Forelimb muscle (tissue), 1 donor: ENCODE measurements around the gene SNAPIN. TPM values are rescaled to one million over a fixed set of nuclear protein-coding genes. Genes with fewer than 3 reads are reported as not detected.
"Not testable (repeated sequence)": the region's sequence is repeated elsewhere in the genome, so short reads cannot be mapped to it uniquely, and the experiment has no call there.

Source experiments
- DNase-seq: peaks from one replicate; pipeline ENCODE4 v3.0.0-alpha.2; 2013; ENCODE audit warnings: low read depth
- polyA plus RNA-seq: library from polyadenylated mRNA; unstranded; fragments of 120-200 nt; gene quantifications from one replicate; pipeline ENCODE4 v1.2.1, GENCODE V29; 2013; ENCODE audit not compliant: insufficient read length

SNAPIN gene
- polyA plus RNA-seq, 1 donor: 50.7 TPM

- DNase-seq: no peak
Observed at GRCh38 chr1:153646672-153647345, 11.7 kb upstream of the SNAPIN start.

GRCh38 chr1:153647346-153647714 lies 11.2 kb upstream of the SNAPIN start:
- DNase-seq: no peak

GRCh38 chr1:153648000-153648643 lies 10.4 kb upstream of the SNAPIN start:
- DNase-seq: no peak

GRCh38 chr1:153649137-153649862 lies 9.2 kb upstream of the SNAPIN start:
- DNase-seq: no peak

GRCh38 chr1:153649863-153650235 lies 8.7 kb upstream of the SNAPIN start:
- no peak for DNase-seq

GRCh38 chr1:153651771-153652170 lies 6.7 kb upstream of the SNAPIN start:
- DNase-seq: no peak

- no peak for DNase-seq
Observed at GRCh38 chr1:153652805-153653500, 5.5 kb upstream of the SNAPIN start.

GRCh38 chr1:153655333-153655732 lies 3.2 kb upstream of the SNAPIN start:
- no peak for DNase-seq

GRCh38 chr1:153659175-153659534 lies 652 bp downstream of the SNAPIN start:
- no peak for DNase-seq

- no peak for DNase-seq
Observed at GRCh38 chr1:153659656-153660055, 1.2 kb downstream of the SNAPIN start.

- DNase-seq: no peak
Observed at GRCh38 chr1:153661111-153661708, 2.7 kb downstream of the SNAPIN start.

GRCh38 chr1:153662269-153662668 lies 3.8 kb downstream of the SNAPIN start:
- DNase-seq: no peak

GRCh38 chr1:153663211-153663610 lies 4.7 kb downstream of the SNAPIN start:
- no peak for DNase-seq

- no peak for DNase-seq
Observed at GRCh38 chr1:153667439-153667838, 8.9 kb downstream of the SNAPIN start.

- not testable (repeated sequence) for DNase-seq
Observed at GRCh38 chr1:153668672-153669071, 10.2 kb downstream of the SNAPIN start.

GRCh38 chr1:153669606-153670005 lies 11.1 kb downstream of the SNAPIN start:
- DNase-seq: no peak

GRCh38 chr1:153670257-153670858 lies 11.9 kb downstream of the SNAPIN start:
- no peak for DNase-seq

- peak; percentile 99 for DNase-seq
Observed at GRCh38 chr1:153670859-153671627, 12.5 kb downstream of the SNAPIN start, which contains the start of gene ILF2. Gene ILF2 (minus strand): TSS chr1:153670993. CDS start chr1:153670922, 71 bp downstream.

- DNase-seq: not testable (repeated sequence)
Observed at GRCh38 chr1:153671628-153672353, 13.3 kb downstream of the SNAPIN start.

GRCh38 chr1:153673511-153673910 lies 15.0 kb downstream of the SNAPIN start:
- DNase-seq: no peak
